Ishikawa (cell line): ENCODE results near the gene LCE1F.

Experiments used
- CEBPB ChIP-seq: IDR thresholded peaks from 2 replicates; pipeline ENCODE4 v1.6.1; 2012
- CREB1 ChIP-seq: IDR thresholded peaks from 2 replicates; pipeline ENCODE4 v1.6.1; 2012; ENCODE audit warnings: low read depth
- EGR1 ChIP-seq: IDR thresholded peaks from 2 replicates; pipeline ENCODE4 v1.6.1; 2012
- EP300 ChIP-seq: IDR thresholded peaks from 2 replicates; pipeline ENCODE4 v1.6.1; 2012; ENCODE audit warnings: borderline replicate concordance
- FOXM1 ChIP-seq: IDR thresholded peaks from 2 replicates; pipeline ENCODE4 v1.6.1; 2012; ENCODE audit warnings: low read depth, borderline replicate concordance
- NFIC ChIP-seq: IDR thresholded peaks from 2 replicates; pipeline ENCODE4 v1.6.1; 2012
- RAD21 ChIP-seq: IDR thresholded peaks from 2 replicates; pipeline ENCODE4 v1.6.1; 2012; ENCODE audit warnings: low read depth
- TAF1 ChIP-seq: IDR thresholded peaks from 2 replicates; pipeline ENCODE4 v1.6.1; 2012; ENCODE audit warnings: low read depth, mild to moderate bottlenecking
- TCF12 ChIP-seq: IDR thresholded peaks from 2 replicates; pipeline ENCODE4 v1.6.1; 2012; ENCODE audit warnings: low read depth
- TEAD4 ChIP-seq: IDR thresholded peaks from 2 replicates; pipeline ENCODE4 v1.6.1; 2012
- YY1 ChIP-seq: IDR thresholded peaks from 2 replicates; pipeline ENCODE4 v1.6.1; 2012; ENCODE audit warnings: low read depth
- ZBTB7A ChIP-seq: IDR thresholded peaks from 2 replicates; pipeline ENCODE4 v1.6.1; 2012; ENCODE audit warnings: low read depth
- TF ChIP-seq, protein P1 (sequence below): IDR thresholded peaks from 2 replicates; pipeline ENCODE4 v1.6.1; 2012; ENCODE audit warnings: low read depth, mild to moderate bottlenecking
- TF ChIP-seq, protein P2 (sequence below): IDR thresholded peaks from 2 replicates; pipeline ENCODE4 v1.6.1; 2012
- TF ChIP-seq, protein P3 (sequence below): IDR thresholded peaks from 2 replicates; pipeline ENCODE4 v1.6.1; 2012

Gene LCE1F

DNA sequence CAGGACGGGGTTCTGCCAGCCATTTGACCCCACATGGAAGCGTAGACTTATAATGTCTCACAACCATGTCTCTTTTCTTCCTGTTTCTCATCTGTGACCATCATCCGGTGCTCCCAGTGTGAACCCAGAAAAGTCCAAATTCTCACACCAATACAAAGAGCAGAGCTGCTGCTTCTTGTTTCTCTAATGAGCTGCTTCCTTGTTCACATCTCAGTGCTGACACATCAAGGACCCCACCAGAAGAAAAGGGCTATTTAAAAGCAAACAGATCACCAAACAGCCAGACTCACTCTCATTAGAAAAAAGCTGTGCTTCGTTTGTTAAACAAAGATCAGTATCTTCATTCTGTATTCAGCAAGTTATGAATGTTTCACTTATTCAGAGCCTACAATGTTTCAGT, 20.7 kb downstream of the LCE1F start:
- no peak for TF ChIP-seq CREB1
- TF ChIP-seq YY1 = no peak
- no peak for TF ChIP-seq TEAD4
- no peak for TF ChIP-seq TCF12
- TF ChIP-seq NFIC = no peak
- TF ChIP-seq CEBPB = no peak
- no peak for TF ChIP-seq FOXM1
- TF ChIP-seq, protein P1, sequence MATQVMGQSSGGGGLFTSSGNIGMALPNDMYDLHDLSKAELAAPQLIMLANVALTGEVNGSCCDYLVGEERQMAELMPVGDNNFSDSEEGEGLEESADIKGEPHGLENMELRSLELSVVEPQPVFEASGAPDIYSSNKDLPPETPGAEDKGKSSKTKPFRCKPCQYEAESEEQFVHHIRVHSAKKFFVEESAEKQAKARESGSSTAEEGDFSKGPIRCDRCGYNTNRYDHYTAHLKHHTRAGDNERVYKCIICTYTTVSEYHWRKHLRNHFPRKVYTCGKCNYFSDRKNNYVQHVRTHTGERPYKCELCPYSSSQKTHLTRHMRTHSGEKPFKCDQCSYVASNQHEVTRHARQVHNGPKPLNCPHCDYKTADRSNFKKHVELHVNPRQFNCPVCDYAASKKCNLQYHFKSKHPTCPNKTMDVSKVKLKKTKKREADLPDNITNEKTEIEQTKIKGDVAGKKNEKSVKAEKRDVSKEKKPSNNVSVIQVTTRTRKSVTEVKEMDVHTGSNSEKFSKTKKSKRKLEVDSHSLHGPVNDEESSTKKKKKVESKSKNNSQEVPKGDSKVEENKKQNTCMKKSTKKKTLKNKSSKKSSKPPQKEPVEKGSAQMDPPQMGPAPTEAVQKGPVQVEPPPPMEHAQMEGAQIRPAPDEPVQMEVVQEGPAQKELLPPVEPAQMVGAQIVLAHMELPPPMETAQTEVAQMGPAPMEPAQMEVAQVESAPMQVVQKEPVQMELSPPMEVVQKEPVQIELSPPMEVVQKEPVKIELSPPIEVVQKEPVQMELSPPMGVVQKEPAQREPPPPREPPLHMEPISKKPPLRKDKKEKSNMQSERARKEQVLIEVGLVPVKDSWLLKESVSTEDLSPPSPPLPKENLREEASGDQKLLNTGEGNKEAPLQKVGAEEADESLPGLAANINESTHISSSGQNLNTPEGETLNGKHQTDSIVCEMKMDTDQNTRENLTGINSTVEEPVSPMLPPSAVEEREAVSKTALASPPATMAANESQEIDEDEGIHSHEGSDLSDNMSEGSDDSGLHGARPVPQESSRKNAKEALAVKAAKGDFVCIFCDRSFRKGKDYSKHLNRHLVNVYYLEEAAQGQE = no peak
- TF ChIP-seq, protein P2, sequence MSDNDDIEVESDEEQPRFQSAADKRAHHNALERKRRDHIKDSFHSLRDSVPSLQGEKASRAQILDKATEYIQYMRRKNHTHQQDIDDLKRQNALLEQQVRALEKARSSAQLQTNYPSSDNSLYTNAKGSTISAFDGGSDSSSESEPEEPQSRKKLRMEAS = no peak
- no peak for TF ChIP-seq EP300
- TF ChIP-seq, protein P3, sequence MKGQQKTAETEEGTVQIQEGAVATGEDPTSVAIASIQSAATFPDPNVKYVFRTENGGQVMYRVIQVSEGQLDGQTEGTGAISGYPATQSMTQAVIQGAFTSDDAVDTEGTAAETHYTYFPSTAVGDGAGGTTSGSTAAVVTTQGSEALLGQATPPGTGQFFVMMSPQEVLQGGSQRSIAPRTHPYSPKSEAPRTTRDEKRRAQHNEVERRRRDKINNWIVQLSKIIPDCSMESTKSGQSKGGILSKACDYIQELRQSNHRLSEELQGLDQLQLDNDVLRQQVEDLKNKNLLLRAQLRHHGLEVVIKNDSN = no peak
- no peak for TF ChIP-seq RAD21
- TF ChIP-seq TAF1 = no peak
- no peak for TF ChIP-seq ZBTB7A
- TF ChIP-seq EGR1 = no peak

DNA sequence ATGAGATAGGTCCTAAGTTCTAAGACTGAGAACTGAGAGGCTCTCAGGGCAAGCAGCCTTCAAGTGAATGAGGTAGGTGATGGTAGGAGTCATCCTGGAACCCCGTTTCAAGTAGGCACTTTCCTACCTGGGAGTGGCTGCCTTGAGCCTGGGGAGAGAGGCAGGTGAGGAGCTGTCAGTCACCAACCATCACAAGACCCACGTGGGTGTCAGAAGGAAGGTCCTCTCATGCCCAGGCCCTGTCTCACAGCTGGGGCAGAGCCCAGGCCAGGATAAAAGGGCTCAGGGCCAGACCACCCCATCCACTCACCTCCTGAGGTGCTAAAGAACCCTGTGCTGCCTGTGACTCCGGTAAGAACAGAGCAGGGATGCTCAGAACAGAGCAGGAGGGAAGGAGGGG, 21.5 kb downstream of the LCE1F start, which contains the start of gene LCE1D:
Gene LCE1D (plus strand): TSS at position 301 of the 400 bp plus-strand sequence. CDS start 1,074 bp downstream, outside the sequence.
- TF ChIP-seq EGR1 (no peak), CREB1 (no peak), FOXM1 (no peak), TCF12 (no peak), NFIC (no peak), ZBTB7A (no peak), TEAD4 (no peak), TAF1 (no peak), YY1 (no peak), RAD21 (no peak)
- TF ChIP-seq, protein P3 = no peak

DNA sequence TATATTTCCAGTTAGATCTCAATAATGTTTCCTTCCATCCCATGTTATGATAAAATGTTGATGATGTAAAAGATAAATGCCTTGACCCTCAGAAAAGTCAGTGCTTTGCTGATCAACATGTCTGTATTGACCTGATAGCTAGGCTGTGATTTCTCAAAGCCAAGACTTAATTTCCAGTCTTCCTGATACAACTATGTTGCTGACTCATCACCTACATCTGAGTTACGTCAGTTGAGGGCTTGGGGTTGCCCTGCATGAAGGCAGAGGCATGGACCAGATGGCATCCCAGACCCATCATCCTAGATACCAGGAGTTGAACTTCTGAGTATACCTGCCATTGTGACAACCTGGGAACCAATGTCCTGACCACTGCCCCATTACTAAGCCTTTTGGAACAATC, 26.4 kb downstream of the LCE1F start:
- TF ChIP-seq ZBTB7A (no peak), EGR1 (no peak), NFIC (no peak), CREB1 (no peak), RAD21 (no peak)
- TF ChIP-seq, protein P2 = no peak

DNA sequence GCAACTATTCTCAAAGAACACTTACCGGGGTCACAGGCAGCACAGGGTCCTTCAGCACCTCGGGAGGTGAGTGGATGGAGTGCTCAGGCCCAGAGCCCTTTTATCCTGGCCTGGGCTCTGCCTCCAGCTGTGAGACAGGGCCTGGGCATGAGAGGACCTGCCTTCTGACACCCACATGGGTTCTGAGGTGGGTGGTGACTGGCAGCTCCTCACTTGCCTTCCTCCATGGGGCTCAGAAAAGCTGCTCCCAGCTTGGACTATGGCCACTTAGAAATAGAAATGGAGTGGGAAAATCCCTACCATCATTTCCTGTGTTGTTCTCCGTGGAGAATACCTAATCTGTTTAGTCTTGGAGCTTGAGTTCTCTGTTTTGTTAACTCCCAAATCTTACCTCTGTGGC, 31.6 kb downstream of the LCE1F start, which contains the start of gene LCE1C:
Gene LCE1C (minus strand): TSS at position 76 of the 400 bp plus-strand sequence. CDS start 1,173 bp downstream, outside the sequence.
- TF ChIP-seq TAF1 (no peak), TEAD4 (no peak), ZBTB7A (no peak), EP300 (no peak), TCF12 (no peak), FOXM1 (no peak), CEBPB (no peak), EGR1 (no peak), RAD21 (no peak)
- TF ChIP-seq, protein P3 = no peak

DNA sequence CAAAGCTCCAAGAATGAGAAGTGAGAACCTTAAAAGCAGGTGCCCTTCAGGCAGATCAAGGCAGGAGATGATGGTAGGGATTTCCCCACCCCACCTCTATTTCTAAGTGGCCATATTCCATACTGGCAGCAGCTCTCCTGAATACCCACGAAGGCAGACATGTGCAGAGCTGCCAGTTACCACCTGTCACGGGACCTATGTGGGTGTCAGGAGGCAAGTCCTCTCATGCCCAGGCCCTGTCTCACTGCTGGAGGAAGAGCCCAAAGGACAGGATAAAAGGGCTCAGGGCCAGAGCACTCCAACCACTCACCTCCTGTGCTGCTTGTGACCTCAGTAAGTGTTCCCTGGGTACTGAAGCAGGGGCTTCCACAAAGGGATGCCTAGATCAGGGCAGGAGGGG, 36.1 kb downstream of the LCE1F start:
- TF ChIP-seq TEAD4 = no peak
- TF ChIP-seq, protein P1 = no peak
- TF ChIP-seq EP300 = no peak
- TF ChIP-seq NFIC = no peak
- no peak for TF ChIP-seq RAD21
- TF ChIP-seq, protein P2 = no peak
- TF ChIP-seq CEBPB = no peak
- TF ChIP-seq, protein P3 = no peak
- TF ChIP-seq TAF1 = no peak
- no peak for TF ChIP-seq ZBTB7A
